ENCODE data around the gene REC8.
A peak's percentile ranks its signal among the peaks of the same experiment; 100 is the strongest.

Gene REC8

GRCh38 chr14:24157331-24157730, 14.5 kb upstream of the REC8 start:
- Mint-ChIP-seq H3K4me1 (peaks cover 39% of the 10 kb centered on the region), H3K4me3 (no peak overlapping the region), H3K9me3 (no peaks in the 10 kb centered on the region), H3K36me3 (peaks cover 68% of the 10 kb centered on the region), H3K27ac (peak overlapping the region; percentile 61), H3K27me3 (peaks cover 6% of the 10 kb centered on the region)
- CTCF ChIA-PET: interaction anchor here (0.7 to 1.4 kb wide), 2 partner anchors 10 to 99 kb away, joined by 3 read pairs; partner anchors contain the start of gene RNF31
- no peak for DNase-seq

- CTCF ChIA-PET: interaction anchor here (1.0 to 3.2 kb wide), 14 partner anchors 11 to 137 kb away, joined by 3 to 67 read pairs (median 8); partner anchors contain the start of genes DCAF11, EMC9, NRL and PSME1
These were observed 11.9 kb upstream of the REC8 start for GRCh38 chr14:24159777-24160498.

GRCh38 chr14:24160499-24160849, 11.4 kb upstream of the REC8 start:
- peaks cover 81% of the 10 kb centered on the region for H3K36me3 Mint-ChIP-seq
- peaks cover 6% of the 10 kb centered on the region for H3K27me3 Mint-ChIP-seq
- no peaks in the 10 kb centered on the region for H3K9me3 Mint-ChIP-seq
- DNase-seq: no peak
- H3K27ac Mint-ChIP-seq: peak overlapping the region; percentile 99
- H3K4me3 Mint-ChIP-seq: no peak overlapping the region
- CTCF ChIA-PET: interaction anchor here (1.0 to 3.2 kb wide), 20 partner anchors 11 to 137 kb away, joined by 3 to 67 read pairs (median 6); partner anchors contain the start of genes DCAF11, EMC9, NRL and PSME1
- peaks cover 61% of the 10 kb centered on the region for H3K4me1 Mint-ChIP-seq

More at GRCh38 chr14:24159777-24160498, 11.9 kb upstream of the REC8 start:
- Mint-ChIP-seq H3K36me3 (peaks cover 81% of the 10 kb centered on the region), H3K4me3 (no peak overlapping the region), H3K4me1 (peaks cover 56% of the 10 kb centered on the region), H3K27me3 (peaks cover 6% of the 10 kb centered on the region), H3K9me3 (no peaks in the 10 kb centered on the region), H3K27ac (peak overlapping the region; percentile 99)
- no peak for DNase-seq

GRCh38 chr14:24160850-24161804, 10.8 kb upstream of the REC8 start, which contains the start of gene IRF9:
Gene IRF9 (plus strand): TSS chr14:24161265. CDS start chr14:24162145, 880 bp downstream.
- Mint-ChIP-seq H3K27ac (peak within 1 kb of the TSS; percentile 99), H3K27me3 (peaks cover 6% of the 10 kb centered on the region), H3K36me3 (peaks cover 80% of the 10 kb centered on the region), H3K9me3 (no peaks in the 10 kb centered on the region), H3K4me1 (peaks cover 63% of the 10 kb centered on the region), H3K4me3 (peak within 1 kb of the TSS; percentile 97)
- CTCF ChIA-PET: interaction anchor here (0.6 to 3.2 kb wide), 27 partner anchors 9 to 136 kb away, joined by 3 to 67 read pairs (median 6); partner anchors contain the start of genes CARMIL3, DCAF11, EMC9 and IPO4
- peak; percentile 98 for DNase-seq

- CTCF ChIA-PET: interaction anchor here (0.9 to 3.2 kb wide), 14 partner anchors 9 to 135 kb away, joined by 3 to 67 read pairs (median 6); partner anchors contain the start of genes DCAF11, EMC9, NRL and PSME1
- peaks cover 84% of the 10 kb centered on the region for H3K36me3 Mint-ChIP-seq
- no peak for DNase-seq
- no peaks in the 10 kb centered on the region for H3K9me3 Mint-ChIP-seq
- H3K4me3 Mint-ChIP-seq: peak overlapping the region; percentile 97
- peaks cover 6% of the 10 kb centered on the region for H3K27me3 Mint-ChIP-seq
- H3K4me1 Mint-ChIP-seq: peaks cover 67% of the 10 kb centered on the region
- H3K27ac Mint-ChIP-seq: peak overlapping the region; percentile 99
These were observed 9.8 kb upstream of the REC8 start for GRCh38 chr14:24162093-24162492.

- no peaks in the 10 kb centered on the region for H3K9me3 Mint-ChIP-seq
- H3K4me3 Mint-ChIP-seq: peak overlapping the region; percentile 29
- DNase-seq: no peak
- H3K27me3 Mint-ChIP-seq: peaks cover 6% of the 10 kb centered on the region
- CTCF ChIA-PET: interaction anchor here (0.8 to 1.3 kb wide), 3 partner anchors 13 to 133 kb away, joined by 3 to 4 read pairs (median 3); no protein-coding TSS in a partner anchor
- peaks cover 76% of the 10 kb centered on the region for H3K4me1 Mint-ChIP-seq
- H3K27ac Mint-ChIP-seq: peak overlapping the region; percentile 70
- peaks cover 81% of the 10 kb centered on the region for H3K36me3 Mint-ChIP-seq
These were observed 7.3 kb upstream of the REC8 start for GRCh38 chr14:24164518-24164991.

- Mint-ChIP-seq H3K9me3 (no peaks in the 10 kb centered on the region), H3K27ac (no peak overlapping the region), H3K27me3 (peaks cover 5% of the 10 kb centered on the region), H3K4me3 (no peak overlapping the region), H3K36me3 (peaks cover 79% of the 10 kb centered on the region), H3K4me1 (peaks cover 72% of the 10 kb centered on the region)
- no peak for DNase-seq
- CTCF ChIA-PET: interaction anchor here (1.3 kb wide), 1 partner anchor 15 kb away, joined by 3 read pairs; no protein-coding TSS in a partner anchor
These were observed 6.1 kb upstream of the REC8 start for GRCh38 chr14:24165785-24166184.

GRCh38 chr14:24167469-24168114, 4.3 kb upstream of the REC8 start:
- Mint-ChIP-seq H3K9me3 (no peaks in the 10 kb centered on the region), H3K4me1 (peaks cover 74% of the 10 kb centered on the region), H3K27ac (peak overlapping the region; percentile 47), H3K4me3 (no peak overlapping the region), H3K27me3 (no peaks in the 10 kb centered on the region), H3K36me3 (peaks cover 72% of the 10 kb centered on the region)
- CTCF ChIA-PET: no interaction called here
- no peak for DNase-seq

GRCh38 chr14:24172261-24172860, 481 bp downstream of the REC8 start:
- H3K9me3 Mint-ChIP-seq: no peaks in the 10 kb centered on the region
- no peak for DNase-seq
- H3K4me3 Mint-ChIP-seq: peak overlapping the region; percentile 71
- CTCF ChIA-PET: no interaction called here
- no peaks in the 10 kb centered on the region for H3K27me3 Mint-ChIP-seq
- peak overlapping the region; percentile 45 for H3K27ac Mint-ChIP-seq
- H3K36me3 Mint-ChIP-seq: peaks cover 53% of the 10 kb centered on the region
- peaks cover 43% of the 10 kb centered on the region for H3K4me1 Mint-ChIP-seq

GRCh38 chr14:24172871-24173281, 996 bp downstream of the REC8 start:
- H3K27ac Mint-ChIP-seq: peak overlapping the region; percentile 68
- no peaks in the 10 kb centered on the region for H3K27me3 Mint-ChIP-seq
- no peak overlapping the region for H3K4me3 Mint-ChIP-seq
- no peaks in the 10 kb centered on the region for H3K9me3 Mint-ChIP-seq
- DNase-seq: no peak
- CTCF ChIA-PET: no interaction called here
- H3K36me3 Mint-ChIP-seq: peaks cover 52% of the 10 kb centered on the region
- H3K4me1 Mint-ChIP-seq: peaks cover 39% of the 10 kb centered on the region

- peaks cover 19% of the 10 kb centered on the region for H3K4me1 Mint-ChIP-seq
- H3K27me3 Mint-ChIP-seq: no peaks in the 10 kb centered on the region
- H3K27ac Mint-ChIP-seq: no peak overlapping the region
- CTCF ChIA-PET: interaction anchor here (1.7 kb wide), 1 partner anchor 15 kb away, joined by 5 read pairs; the partner anchor contains the start of gene IRF9
- H3K36me3 Mint-ChIP-seq: peaks cover 55% of the 10 kb centered on the region
- no peak for DNase-seq
- no peak overlapping the region for H3K4me3 Mint-ChIP-seq
- H3K9me3 Mint-ChIP-seq: no peaks in the 10 kb centered on the region
These were observed 4.7 kb downstream of the REC8 start for GRCh38 chr14:24176599-24176998.

GRCh38 chr14:24177041-24177825, 5.4 kb downstream of the REC8 start:
- CTCF ChIA-PET: no interaction called here
- no peak overlapping the region for H3K27ac Mint-ChIP-seq
- no peak for DNase-seq
- H3K9me3 Mint-ChIP-seq: no peaks in the 10 kb centered on the region
- H3K4me3 Mint-ChIP-seq: no peak overlapping the region
- H3K36me3 Mint-ChIP-seq: peaks cover 56% of the 10 kb centered on the region
- H3K4me1 Mint-ChIP-seq: peaks cover 14% of the 10 kb centered on the region
- no peaks in the 10 kb centered on the region for H3K27me3 Mint-ChIP-seq

Data from activated naive CD4-positive, alpha-beta T cell treated with anti-CD3 and anti-CD28 coated beads, Interleukin-2, amount 10 ng/mL, durations not matched to agents 7 days and 5 days (primary cell).